ENCODE data around the gene HYKK.

DNA sequence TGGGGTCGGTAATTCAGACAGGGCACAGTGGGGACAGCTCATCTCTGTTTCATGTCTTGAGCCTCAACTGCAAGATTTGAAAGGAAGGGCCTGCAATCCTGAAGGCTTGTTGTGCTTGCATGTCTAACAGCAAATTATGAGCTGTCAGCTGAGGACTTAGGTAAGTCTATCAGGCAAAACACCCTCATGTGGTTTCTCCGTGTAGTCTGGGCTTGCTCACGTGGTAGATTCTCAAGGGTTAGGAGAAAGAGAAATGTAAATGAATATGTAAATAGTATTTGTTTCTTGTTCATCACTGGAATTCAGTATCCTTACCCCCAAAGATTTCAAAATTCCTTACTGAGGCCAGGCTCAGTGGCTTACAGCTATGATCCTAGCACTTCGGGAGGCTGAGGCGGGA, 30.1 kb upstream of the HYKK start:
- TF ChIP-seq, protein P1, sequence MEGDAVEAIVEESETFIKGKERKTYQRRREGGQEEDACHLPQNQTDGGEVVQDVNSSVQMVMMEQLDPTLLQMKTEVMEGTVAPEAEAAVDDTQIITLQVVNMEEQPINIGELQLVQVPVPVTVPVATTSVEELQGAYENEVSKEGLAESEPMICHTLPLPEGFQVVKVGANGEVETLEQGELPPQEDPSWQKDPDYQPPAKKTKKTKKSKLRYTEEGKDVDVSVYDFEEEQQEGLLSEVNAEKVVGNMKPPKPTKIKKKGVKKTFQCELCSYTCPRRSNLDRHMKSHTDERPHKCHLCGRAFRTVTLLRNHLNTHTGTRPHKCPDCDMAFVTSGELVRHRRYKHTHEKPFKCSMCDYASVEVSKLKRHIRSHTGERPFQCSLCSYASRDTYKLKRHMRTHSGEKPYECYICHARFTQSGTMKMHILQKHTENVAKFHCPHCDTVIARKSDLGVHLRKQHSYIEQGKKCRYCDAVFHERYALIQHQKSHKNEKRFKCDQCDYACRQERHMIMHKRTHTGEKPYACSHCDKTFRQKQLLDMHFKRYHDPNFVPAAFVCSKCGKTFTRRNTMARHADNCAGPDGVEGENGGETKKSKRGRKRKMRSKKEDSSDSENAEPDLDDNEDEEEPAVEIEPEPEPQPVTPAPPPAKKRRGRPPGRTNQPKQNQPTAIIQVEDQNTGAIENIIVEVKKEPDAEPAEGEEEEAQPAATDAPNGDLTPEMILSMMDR (IDR thresholded peaks at IDR 0.05): no peak
- TF ChIP-seq ZFX (IDR thresholded peaks at IDR 0.05; ENCODE audit: borderline replicate concordance): no peak
